GM12878 (cell line): ENCODE data around the gene MAML2. TPM values are rescaled to one million over a fixed set of nuclear protein-coding genes. Genes with fewer than 3 reads are reported as not detected.

ENCODE experiments used
- ATAC-seq: fragments of 200-7000 bp; cut with Tn5 transposase; 3 replicates; pipeline ENCODE4 v1.9.1; 2020; ENCODE audit warnings: mild to moderate bottlenecking, moderate library complexity
- BruUV-seq: library from RNA; stranded (reverse); fragments of 400-500 nt; replicated peaks from 2 replicates; lab custom pipeline; 2021; lab: Mats Ljungman, UMichigan
- CTCF ChIA-PET: fragments of 300-600 bp; sonication (Branson Sonifier 250); formaldehyde crosslinking; extraction: SDS; loops from one replicate; lab custom pipeline; 2021; ENCODE audit warnings: inconsistent platforms; lab: Yijun Ruan, JAX
- POLR2A ChIA-PET: fragments of 350-600 bp; formaldehyde crosslinking; extraction: SDS; loops from one replicate; lab custom pipeline; 2021; ENCODE audit warnings: inconsistent platforms; lab: Charles Lee
- RAD21 ChIA-PET: fragments of 300-600 bp; sonication (Branson Sonifier 250); formaldehyde crosslinking; loops from one replicate; lab custom pipeline; 2023; ENCODE audit warnings: antibody characterized with exemption; ENCODE audit not compliant: unreplicated experiment; lab: Charles Lee
- SMC1A ChIA-PET: fragments of 300-600 bp; sonication (Branson Sonifier 250); formaldehyde crosslinking; loops from one replicate; lab custom pipeline; 2023; ENCODE audit not compliant: unreplicated experiment, uncharacterized antibody; lab: Charles Lee
- DNase-seq: peaks from one replicate; pipeline ENCODE4 v3.0.0-alpha.2; 2011; ENCODE audit warnings: low read depth, low spot score
- FAIRE-seq: peaks from 3 replicates; lab custom pipeline; 2011; peaks lifted over from hg19 to GRCh38; lab: Jason Lieb, UNC
- H2AFZ ChIP-seq: 2 replicates; pipeline ENCODE4 v1.6.0; 2011; ENCODE audit warnings: low read depth, low read length, control low read depth; ENCODE audit not compliant: control insufficient read depth
- H3K27ac ChIP-seq: 2 replicates; pipeline ENCODE4 v1.5.1; 2011; ENCODE audit warnings: control low read depth; ENCODE audit not compliant: control insufficient read depth, insufficient read depth
- H3K27me3 ChIP-seq, 2 experiments: replicated peaks in 1 of 2; 2 replicates each; pipeline versions ENCODE4 v1.6.0 to v1.6.1; 2011; ENCODE audit warnings: low read length in 1 of 2; ENCODE audit not compliant: control insufficient read depth in 2 of 2, insufficient read depth in 2 of 2
- H3K36me3 ChIP-seq, 2 experiments: 2 replicates each; pipeline ENCODE4 v1.5.1; 2011; ENCODE audit warnings: low read length in 1 of 2; ENCODE audit not compliant: control insufficient read depth in 2 of 2, insufficient read depth in 2 of 2
- H3K4me1 ChIP-seq: 2 replicates; pipeline ENCODE4 v1.6.1; 2011; ENCODE audit warnings: mild to moderate bottlenecking, low read length, moderate library complexity, mixed read lengths; ENCODE audit not compliant: control insufficient read depth, insufficient read depth
- H3K4me2 ChIP-seq: 2 replicates; pipeline ENCODE4 v1.6.0; 2011; ENCODE audit warnings: control low read depth; ENCODE audit not compliant: control insufficient read depth, insufficient read depth
- H3K4me3 ChIP-seq: fragments of 200-600 bp; sonication (generic); 2 replicates; pipeline ENCODE4 v1.5.1; 2016
- H3K79me2 ChIP-seq: 2 replicates; pipeline ENCODE4 v1.6.0; 2011; ENCODE audit warnings: low read length; ENCODE audit not compliant: control insufficient read depth, insufficient read depth
- H3K9ac ChIP-seq: 2 replicates; pipeline ENCODE4 v1.8.0; 2011; ENCODE audit warnings: low read length, control low read depth, mixed read lengths; ENCODE audit not compliant: control insufficient read depth, insufficient read depth
- H3K9me3 ChIP-seq: replicated peaks from 3 replicates; pipeline ENCODE4 v1.5.1; 2011; ENCODE audit warnings: mild to moderate bottlenecking, low read length; ENCODE audit not compliant: control insufficient read depth, insufficient read depth
- H4K20me1 ChIP-seq: 2 replicates; pipeline ENCODE4 v1.6.0; 2011; ENCODE audit not compliant: control insufficient read depth, insufficient read depth
- IKZF2 ChIP-seq, 2 experiments: fragments of 450-650 bp; IDR thresholded peaks; 2 replicates each; pipeline ENCODE4 v1.6.1; 2017; ENCODE audit warnings: mild to moderate bottlenecking in 2 of 2, moderate library complexity in 2 of 2
- KLF5 ChIP-seq: fragments of 450-650 bp; IDR thresholded peaks from 2 replicates; pipeline ENCODE4 v1.6.1; 2014; ENCODE audit warnings: mild to moderate bottlenecking; ENCODE audit not compliant: partially characterized antibody
- MTA3 ChIP-seq: IDR thresholded peaks from 2 replicates; pipeline ENCODE4 v1.6.1; 2012; ENCODE audit warnings: low read length, inconsistent platforms, borderline replicate concordance
- SREBF1 ChIP-seq: IDR thresholded peaks from 2 replicates; pipeline ENCODE4 v1.6.1; 2012; ENCODE audit warnings: mild to moderate bottlenecking, low read length
- SREBF2 ChIP-seq: IDR thresholded peaks from 2 replicates; pipeline ENCODE4 v1.6.1; 2012; ENCODE audit warnings: mild to moderate bottlenecking, low read length
- SRF ChIP-seq, 2 experiments: IDR thresholded peaks; 2 replicates each; pipeline ENCODE4 v1.6.1; 2011; ENCODE audit warnings: low read depth in 2 of 2, low read length in 2 of 2, mild to moderate bottlenecking in 1 of 2, moderate library complexity in 1 of 2
- ZZZ3 ChIP-seq: IDR thresholded peaks from 2 replicates; pipeline ENCODE4 v1.6.1; 2011; ENCODE audit warnings: low read depth; ENCODE audit not compliant: control insufficient read depth, insufficient read length
- WGBS: methylation state at CpG from one replicate; pipeline ENCODE4 v1.1.6; 2016; ENCODE audit warnings: low lambda C conversion rate; ENCODE audit not compliant: insufficient replicate concordance, insufficient coverage; ENCODE audit errors: missing lambda C conversion rate; 5-methylcytosine and 5-hydroxymethylcytosine counted together
- in situ Hi-C: fragments of 300-500 bp; cut with MboI; formaldehyde crosslinking; loops from 9 replicates; pipeline ENCODE4 v1.14.3; 2018; ENCODE audit warnings: mixed read lengths
- intact Hi-C: fragments of 100-400 bp; cut with micrococcal nuclease; formaldehyde crosslinking; loops from one replicate; pipeline ENCODE4 v1.14.2; 2022; ENCODE audit not compliant: unreplicated experiment
- polyA plus RNA-seq, 11 experiments: library from polyadenylated mRNA; depleted of rRNA in 4 of 11; unstranded in 6 of 11; stranded (reverse) in 5 of 11; fragments of >200 nt; fragmentation: Nextera tagmentation in 4 of 11; fragmentation: Illumina TruSeq in 1 of 11; extraction: Ambion mirVana in 4 of 11; extraction: Trizol in 1 of 11; gene quantifications; 1 replicate in 1 of 11; 2 replicates in 10 of 11; pipeline versions ENCODE4 v1.2.1 to v1.2.3, GENCODE V29; 2011 to 2016; ENCODE audit warnings: inconsistent platforms in 2 of 11, missing spikeins in 2 of 11, low read depth in 1 of 11
- total RNA-seq, 4 experiments: library from RNA; depleted of rRNA in 3 of 4; stranded (reverse); fragments of >200 nt in 3 of 4; fragmentation: Illumina TruSeq in 1 of 4; extraction: Trizol in 1 of 4; gene quantifications; 2 replicates each; pipeline versions ENCODE4 v1.2.1 to v1.2.3, GENCODE V29; 2013 to 2021

MAML2 gene
- total and polyA plus RNA-seq, 10 of the 15 experiments (the other 5 are each of a cell fraction or from before 2014, with no cell fraction given): 2.5 to 15.1 (median 12.0) TPM

- Histone ChIP-seq H3K4me2 (peak overlapping the region; percentile 22; the same call in 1 of the 2 replicates), H3K4me1 (peaks cover 73% of the 10 kb centered on the region), H4K20me1 (no peaks in the 10 kb centered on the region), H3K36me3 (0 out of 4 replicates have a peak, but pooled peaks cover 0 to 2% of the 10 kb centered on the region in 2 experiments), H3K79me2 (peaks cover 25% of the 10 kb centered on the region), H3K9ac (no peak overlapping the region), H3K4me3 (no peak overlapping the region), H3K9me3 (no peaks in the 10 kb centered on the region), H3K27ac (peak overlapping the region; percentile 93; the same call in 1 of the 2 replicates), H2AFZ (no peak overlapping the region), H3K27me3 (no peaks in the 10 kb centered on the region)
- intact Hi-C loops (loop anchor here (5.0 kb wide), 2 partner anchors 70 to 205 kb away; partner anchors contain the start of gene JRKL), in situ Hi-C loops (no loop called here)
- TF ChIP-seq KLF5 (no peak), ZZZ3 (no peak), SRF (IDR thresholded peaks at IDR 0.05; ENCODE audit: low read depth in 2 of 2, low read length in 2 of 2) (no peak), MTA3 (no peak), SREBF1 (no peak), IKZF2 (IDR thresholded peaks at IDR 0.05) (no peak), SREBF2 (no peak)
- ChIA-PET CTCF (interaction anchor here (1.0 to 9.7 kb wide), 7 partner anchors 14 to 175 kb away, joined by 3 to 86 read pairs (median 4); partner anchors contain the start of gene MAML2), RAD21 (interaction anchor here (0.9 to 4.0 kb wide), 7 partner anchors 11 to 154 kb away, joined by 3 to 43 read pairs (median 4); partner anchors contain the start of gene MAML2), POLR2A (interaction anchor here (0.6 to 1.0 kb wide), 4 partner anchors 60 to 463 kb away, joined by 3 read pairs; partner anchors contain the start of gene MAML2), SMC1A (interaction anchor here (0.6 to 4.2 kb wide), 17 partner anchors 9 to 156 kb away, joined by 3 to 34 read pairs (median 4); partner anchors contain the start of gene MAML2)
- DNase-seq (no peak), FAIRE-seq (no peak), ATAC-seq (no peak)
- 64% methylated on average over 1 of the region's 1 CpG for WGBS
- no TSS peak for BruUV-seq
Observed at GRCh38 chr11:96186806-96187205, 156.2 kb downstream of the MAML2 start.
